SU-DHL-6 (cell line): ENCODE results near the gene SERPINI1.

Experiments
- CTCF ChIP-seq: fragments of 200-600 bp; sonication (generic); IDR thresholded peaks from one replicate; pipeline ENCODE4 v1.5.1; 2017; ENCODE audit warnings: antibody characterized with exemption, mild to moderate bottlenecking, low read length, moderate library complexity; ENCODE audit not compliant: insufficient read depth, poor library complexity, severe bottlenecking
- EZH2phosphoT487 ChIP-seq: fragments of 200-600 bp; sonication (generic), shearing (Covaris generic); conservative IDR thresholded peaks from 2 replicates; pipeline ENCODE4 v1.6.1; 2018; ENCODE audit warnings: mild to moderate bottlenecking, antibody characterized with exemption, low read length, moderate library complexity, mixed read lengths

GRCh38 chr3:167714871-167715270, 20.6 kb upstream of the SERPINI1 start:
- TF ChIP-seq CTCF (no peak), EZH2phosphoT487 (no peak)
